Activated CD8-positive, alpha-beta memory T cell treated with anti-CD3 and anti-CD28 coated beads, Interleukin-2, amount 50 U/mL, for 24 hours (primary cell): ENCODE data around the gene UBE2D1.

Experiments used
- DNase-seq: peaks from one replicate; pipeline ENCODE4 v3.0.0-alpha.2; 2020; ENCODE audit errors: extremely low read depth

The UBE2D1 gene

GRCh38 chr10:58341422-58341821 lies 6.6 kb downstream of the UBE2D1 start:
- no peak for DNase-seq

GRCh38 chr10:58341947-58342346 lies 7.1 kb downstream of the UBE2D1 start:
- DNase-seq: no peak

DNA sequence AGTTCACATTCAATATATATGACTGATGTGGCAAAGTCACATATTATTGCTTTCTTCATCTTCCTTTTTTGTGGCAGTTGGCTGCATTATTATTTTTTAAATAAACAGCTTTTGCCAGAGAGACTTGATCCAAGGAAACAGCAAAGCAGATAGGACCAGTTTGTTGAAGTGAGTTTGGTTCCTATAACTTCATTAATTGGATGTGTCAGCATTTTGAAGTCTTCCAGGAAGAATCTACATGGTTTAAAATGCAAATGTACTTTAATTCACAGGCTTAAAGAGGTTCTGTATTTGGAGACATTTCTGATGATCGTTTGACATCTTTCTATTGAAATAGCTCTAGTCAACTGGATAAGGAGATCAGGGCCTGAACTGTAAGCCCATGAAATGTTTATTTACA lies 13.2 kb downstream of the UBE2D1 start:
- DNase-seq: no peak

- no peak for DNase-seq
Observed at GRCh38 chr10:58348571-58349033, 13.8 kb downstream of the UBE2D1 start.

GRCh38 chr10:58350023-58350422 lies 15.2 kb downstream of the UBE2D1 start:
- DNase-seq: no peak

GRCh38 chr10:58350619-58351323 lies 16.0 kb downstream of the UBE2D1 start:
- no peak for DNase-seq

DNA sequence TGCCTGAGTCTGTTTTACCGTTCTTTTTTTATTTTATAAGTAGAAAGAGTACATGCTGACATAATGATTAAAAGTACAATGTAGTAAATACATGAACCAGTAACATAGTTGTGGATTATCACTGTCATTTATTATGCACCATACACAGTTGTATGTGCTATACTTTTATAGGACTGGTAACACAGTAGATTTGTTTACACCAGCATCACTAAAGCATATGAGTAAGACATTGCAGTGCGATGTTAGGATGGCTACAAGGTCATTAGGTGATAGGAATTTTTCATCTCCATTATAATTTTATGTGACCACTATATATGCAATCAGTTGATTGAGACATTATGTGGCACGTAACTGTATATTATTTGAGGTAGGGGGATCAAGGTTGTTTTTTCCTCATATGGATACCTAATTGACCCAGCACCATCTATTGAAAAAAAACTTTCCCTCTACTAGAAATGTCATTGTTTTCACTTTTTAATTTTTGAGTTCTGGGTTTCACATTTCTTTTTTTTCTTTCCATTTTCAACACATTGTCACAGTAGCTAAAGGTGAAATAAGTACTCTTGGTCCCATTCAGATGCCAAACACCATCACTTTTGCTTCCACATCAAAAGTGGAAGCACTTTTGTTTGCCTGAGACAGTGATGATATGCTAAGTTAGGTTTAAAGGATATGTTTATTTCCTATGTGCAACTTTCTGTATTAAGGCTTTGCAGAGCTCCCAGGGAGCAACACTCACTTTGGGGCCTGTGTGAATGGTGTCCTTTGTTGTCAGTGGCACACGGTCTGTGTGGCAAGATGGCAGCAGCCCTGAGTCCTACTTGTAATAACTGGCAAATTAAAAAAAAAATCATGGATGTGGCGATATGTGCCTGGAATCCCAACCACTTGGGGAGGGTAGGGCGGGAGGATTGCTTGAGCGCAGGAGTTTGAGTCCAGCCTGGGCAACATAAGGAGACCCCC lies 17.1 kb downstream of the UBE2D1 start:
- no peak for DNase-seq

DNA sequence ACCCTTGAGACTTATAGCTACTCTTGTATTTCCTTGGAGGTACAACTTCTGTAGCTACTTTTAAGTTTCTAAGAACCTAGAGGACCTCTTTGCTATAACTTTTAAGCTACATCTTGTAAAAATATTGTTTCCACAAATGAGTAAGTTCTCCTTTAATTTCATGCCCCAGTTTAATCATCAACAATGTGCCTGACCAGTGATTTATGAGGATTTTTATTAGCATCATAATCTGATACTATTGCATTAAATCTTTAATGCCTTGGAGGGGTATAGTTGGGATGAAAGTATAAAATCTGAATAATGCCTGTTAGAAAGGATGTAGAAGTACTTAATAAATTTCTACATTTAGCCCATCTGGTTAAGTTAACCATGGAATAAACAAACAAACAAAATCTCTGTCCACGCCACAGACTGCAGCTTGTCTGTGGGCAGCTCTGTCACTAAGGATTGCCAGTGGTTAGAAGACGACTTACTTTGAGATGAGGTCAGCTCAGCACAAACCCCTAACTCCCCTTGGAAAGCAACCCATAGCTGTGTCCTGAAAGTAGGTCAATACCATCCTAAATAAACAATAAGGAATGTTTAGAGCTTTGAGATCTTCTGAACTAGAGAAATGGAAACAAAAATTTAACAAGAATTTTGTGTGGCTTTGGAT lies 18.3 kb downstream of the UBE2D1 start:
- DNase-seq: no peak

GRCh38 chr10:58356756-58357155 lies 21.9 kb downstream of the UBE2D1 start:
- DNase-seq: no peak

GRCh38 chr10:58358314-58358933 lies 23.6 kb downstream of the UBE2D1 start:
- DNase-seq: no peak

DNA sequence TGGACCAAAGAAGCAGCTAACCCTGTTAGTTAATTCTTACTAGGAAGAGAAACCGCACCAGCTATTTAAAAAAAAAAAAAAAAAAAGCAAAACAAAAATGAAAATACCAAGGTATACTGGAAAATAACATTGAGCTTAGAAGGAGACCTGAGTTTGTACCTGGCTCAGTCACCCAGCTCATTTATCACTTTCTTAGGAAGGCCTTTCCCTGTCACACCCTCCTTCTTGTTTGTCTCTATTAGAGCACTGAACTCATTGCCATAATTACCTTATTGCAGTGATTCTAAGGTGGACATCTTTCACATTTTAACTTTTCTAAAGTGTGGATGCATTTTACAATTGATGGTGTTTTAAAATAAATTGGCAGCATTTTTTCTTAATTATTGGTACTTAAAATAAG lies 24.1 kb downstream of the UBE2D1 start:
- no peak for DNase-seq

DNA sequence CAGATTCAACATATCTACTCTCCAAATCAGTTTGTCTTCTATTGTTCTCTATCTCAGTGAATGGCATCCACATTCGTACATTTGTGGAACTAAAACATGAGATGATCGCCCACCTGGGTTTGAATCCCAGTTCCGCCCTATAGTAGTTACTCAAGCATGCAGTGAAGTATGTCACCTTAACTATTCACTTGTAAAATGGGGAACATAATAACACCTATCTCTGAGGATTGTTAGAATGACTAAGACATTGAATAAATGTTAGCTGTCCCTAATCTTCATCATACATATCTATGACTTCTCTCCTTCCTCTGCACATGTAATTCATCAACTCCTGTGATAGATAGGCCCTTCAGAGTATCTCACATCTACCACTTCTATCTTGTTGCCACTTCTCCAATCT lies 24.7 kb downstream of the UBE2D1 start:
- DNase-seq: no peak

GRCh38 chr10:58360412-58361004 lies 25.7 kb downstream of the UBE2D1 start:
- no peak for DNase-seq

- no peak for DNase-seq
Observed at GRCh38 chr10:58361353-58361752, 26.5 kb downstream of the UBE2D1 start.

DNA sequence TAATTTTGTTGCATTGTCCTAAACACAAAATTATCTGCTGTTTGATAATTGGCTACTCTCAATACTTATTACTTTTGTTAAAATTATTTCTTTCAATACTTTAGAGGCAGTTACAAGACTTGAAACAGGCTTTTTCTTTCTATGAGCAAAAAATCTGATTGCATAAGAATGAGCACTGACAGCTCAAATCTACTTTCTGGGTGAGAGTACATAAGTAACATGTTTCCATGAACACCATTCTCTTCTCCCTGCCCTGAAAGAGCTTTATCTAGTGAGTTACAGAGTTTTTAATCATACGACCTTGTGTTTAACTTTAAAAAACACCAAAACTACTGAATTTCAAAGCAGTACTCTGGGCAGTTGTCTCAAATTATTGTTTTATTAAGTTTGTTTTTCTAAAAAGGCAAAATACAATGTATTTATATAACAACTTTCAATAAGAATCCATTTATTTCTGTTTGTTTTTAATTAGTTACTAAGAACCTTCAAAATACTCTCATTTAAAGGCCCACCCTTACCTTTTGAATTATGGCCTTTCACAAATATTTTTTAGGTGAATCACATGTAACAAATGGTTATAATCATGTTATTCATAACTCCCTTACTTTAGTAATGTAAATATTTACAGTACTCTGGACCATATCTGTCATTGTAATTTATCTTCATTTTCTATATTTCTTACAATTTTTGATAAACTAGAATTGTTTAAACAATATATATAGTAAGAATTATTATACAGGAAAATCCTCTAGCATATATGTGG lies 27.4 kb downstream of the UBE2D1 start:
- DNase-seq: no peak

GRCh38 chr10:58367069-58367468 lies 32.3 kb downstream of the UBE2D1 start:
- DNase-seq: no peak

DNA sequence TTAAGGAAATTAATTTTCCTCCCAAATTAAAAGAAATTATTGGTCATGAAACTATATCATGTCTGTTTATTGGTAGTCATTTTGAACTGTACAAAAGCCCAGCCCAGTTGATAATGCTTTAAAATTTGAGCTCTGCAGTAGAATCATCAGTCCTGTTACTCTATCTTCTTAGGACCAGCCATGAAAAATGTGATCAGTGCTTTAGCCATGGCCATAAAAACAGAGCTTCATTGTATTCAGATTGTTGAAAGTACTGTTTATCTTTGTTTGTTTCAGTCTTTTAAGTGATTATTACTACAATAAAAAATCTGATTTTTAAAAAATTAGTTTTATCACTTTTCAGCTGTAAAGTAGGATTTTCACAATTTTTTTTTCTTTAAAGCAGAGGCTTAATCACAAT lies 36.7 kb downstream of the UBE2D1 start:
- no peak for DNase-seq

GRCh38 chr10:58372607-58373441 lies 38.0 kb downstream of the UBE2D1 start:
- no peak for DNase-seq

DNA sequence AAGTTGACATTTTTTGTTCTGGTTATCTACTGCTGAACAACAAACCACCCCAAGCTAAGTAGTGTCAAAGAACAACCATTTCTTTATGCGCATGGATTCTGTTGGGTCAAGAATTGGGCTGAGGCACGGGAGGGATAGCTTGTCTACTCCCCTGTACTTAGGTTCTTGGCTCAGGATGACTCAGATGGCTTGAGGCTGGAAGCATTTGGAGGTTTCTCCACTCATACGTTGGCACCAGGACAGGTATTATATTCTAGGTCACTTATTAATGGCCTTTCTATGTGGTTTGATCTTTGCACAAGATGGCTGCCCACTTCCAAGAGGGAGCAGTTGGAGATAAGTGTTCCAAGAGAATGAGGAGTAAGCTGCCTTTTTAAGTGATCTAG lies 38.6 kb downstream of the UBE2D1 start:
- DNase-seq: no peak

DNA sequence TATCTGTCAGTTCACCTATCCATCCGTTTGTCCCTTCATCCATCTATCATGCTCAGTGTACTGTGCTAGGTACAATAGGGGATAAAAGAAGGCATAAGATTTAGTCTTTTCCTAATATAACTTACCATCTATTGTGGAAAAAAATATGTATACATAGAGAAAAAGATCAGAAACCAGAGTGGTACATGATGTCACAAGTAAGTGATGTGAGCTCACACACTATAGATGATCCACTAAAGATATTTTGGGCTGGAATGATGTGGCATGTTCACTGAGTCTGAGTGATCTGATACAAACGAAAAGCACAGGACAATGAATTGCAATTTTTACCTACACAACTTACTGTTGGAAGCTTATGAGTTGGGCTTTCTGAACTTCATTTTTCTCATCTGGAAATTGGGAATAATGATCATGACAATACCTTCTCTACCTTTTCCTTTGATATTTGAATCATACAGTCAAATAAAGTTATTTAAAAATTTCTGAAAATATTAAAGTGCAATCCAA lies 47.7 kb downstream of the UBE2D1 start:
- DNase-seq: no peak
